ENCODE results near the gene HSPA1L. TPM values are rescaled to one million over a fixed set of nuclear protein-coding genes. Genes with fewer than 3 reads are reported as not detected.

HSPA1L gene
- total and polyA plus RNA-seq, 2 donors (not counting 1 experiment from before 2014, with no cell fraction given), result 0.81 to 2.0 TPM

DNA sequence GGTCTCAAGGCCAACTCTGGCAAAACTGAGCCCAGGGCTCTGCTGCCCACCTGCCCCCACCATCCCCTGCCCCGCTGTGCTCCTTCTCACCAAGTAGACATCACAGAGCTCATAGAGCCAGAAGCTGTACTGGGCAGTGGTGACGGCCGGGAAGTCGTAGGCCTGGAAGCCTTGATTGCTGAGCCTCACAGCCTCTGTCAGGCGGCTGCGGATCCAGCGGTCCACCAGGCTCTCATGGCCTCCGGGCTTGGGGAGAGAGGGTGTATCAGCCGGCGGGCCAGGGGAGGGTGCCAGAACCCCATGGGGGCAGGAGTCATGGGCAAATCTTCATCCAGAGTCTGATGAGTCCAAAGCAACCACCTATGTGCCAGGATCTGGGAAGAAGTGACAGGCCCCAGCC, 35.2 kb downstream of the HSPA1L start:
- Mint-ChIP-seq H3K9me3 (ENCODE audit: insufficient read depth) (no peaks in the 10 kb centered on the region), H3K27me3 (no peaks in the 10 kb centered on the region), H3K4me3 (no peak overlapping the region), H3K27ac (no peak overlapping the region), H3K4me1 (peaks cover 21% of the 10 kb centered on the region)
- ATAC-seq (ENCODE audit: low read depth), result no peak
- H3K36me3 ChIP-seq (replicated peaks in 1 of 2; ENCODE audit: control extremely low read depth in 1 of 2, control insufficient read depth in 1 of 2, extremely low read depth in 1 of 2, insufficient read depth in 2 of 2, low read length in 1 of 2), result peaks cover 0 to 63% of the 10 kb centered on the region in 2 experiments
- peaks cover 15 to 21% of the 10 kb centered on the region in 2 donors for H3K4me1 ChIP-seq (ENCODE audit: control insufficient read depth in 2 of 2, insufficient read depth in 2 of 2, low read length in 2 of 2)
- intact Hi-C loops (cut with micrococcal nuclease), result no loop called here
- WGBS (ENCODE audit: insufficient coverage), result 97% methylated on average over 10 of the region's 10 CpGs
- no peak overlapping the region for H3K27ac ChIP-seq (ENCODE audit: low read length in 2 of 2)
- no peak for DNase-seq
- no peaks in the 10 kb centered on the region for H4K20me1 ChIP-seq (ENCODE audit: control insufficient read depth, insufficient read depth, low read length, poor library complexity, severe bottlenecking)
- POLR2A ChIA-PET, result no interaction called here
- CTCF ChIA-PET, result no interaction called here
- TF ChIP-seq, protein P1, sequence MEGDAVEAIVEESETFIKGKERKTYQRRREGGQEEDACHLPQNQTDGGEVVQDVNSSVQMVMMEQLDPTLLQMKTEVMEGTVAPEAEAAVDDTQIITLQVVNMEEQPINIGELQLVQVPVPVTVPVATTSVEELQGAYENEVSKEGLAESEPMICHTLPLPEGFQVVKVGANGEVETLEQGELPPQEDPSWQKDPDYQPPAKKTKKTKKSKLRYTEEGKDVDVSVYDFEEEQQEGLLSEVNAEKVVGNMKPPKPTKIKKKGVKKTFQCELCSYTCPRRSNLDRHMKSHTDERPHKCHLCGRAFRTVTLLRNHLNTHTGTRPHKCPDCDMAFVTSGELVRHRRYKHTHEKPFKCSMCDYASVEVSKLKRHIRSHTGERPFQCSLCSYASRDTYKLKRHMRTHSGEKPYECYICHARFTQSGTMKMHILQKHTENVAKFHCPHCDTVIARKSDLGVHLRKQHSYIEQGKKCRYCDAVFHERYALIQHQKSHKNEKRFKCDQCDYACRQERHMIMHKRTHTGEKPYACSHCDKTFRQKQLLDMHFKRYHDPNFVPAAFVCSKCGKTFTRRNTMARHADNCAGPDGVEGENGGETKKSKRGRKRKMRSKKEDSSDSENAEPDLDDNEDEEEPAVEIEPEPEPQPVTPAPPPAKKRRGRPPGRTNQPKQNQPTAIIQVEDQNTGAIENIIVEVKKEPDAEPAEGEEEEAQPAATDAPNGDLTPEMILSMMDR (IDR thresholded peaks at IDR 0.05), result no peak
- H3K4me3 ChIP-seq (ENCODE audit: control extremely low read depth in 1 of 5, extremely low read depth in 1 of 5, insufficient read depth in 1 of 5, low read depth in 2 of 5, low read length in 4 of 5), result no peak overlapping the region
- no peak overlapping the region for H2AFZ ChIP-seq (ENCODE audit: insufficient read depth, low read depth, low read length, poor library complexity, severe bottlenecking)
- H3K27me3 ChIP-seq (replicated peaks in 1 of 4; ENCODE audit: control extremely low read depth in 1 of 4, control insufficient read depth in 3 of 4, insufficient read depth in 4 of 4, low read length in 3 of 4), result no peaks in the 10 kb centered on the region
- no peaks in the 10 kb centered on the region for H3K9me3 ChIP-seq (ENCODE audit: control extremely low read depth in 1 of 3, control insufficient read depth in 2 of 3, insufficient read depth in 1 of 3, low read length in 2 of 3)
- H3K4me2 ChIP-seq (replicated peaks; ENCODE audit: low read depth, low read length, poor library complexity, severe bottlenecking), result no peak overlapping the region
- no peak overlapping the region for H3K9ac ChIP-seq (ENCODE audit: low read length)
- H3K79me2 ChIP-seq (ENCODE audit: control insufficient read depth, insufficient read depth, low read length), result peaks cover 10% of the 10 kb centered on the region

DNA sequence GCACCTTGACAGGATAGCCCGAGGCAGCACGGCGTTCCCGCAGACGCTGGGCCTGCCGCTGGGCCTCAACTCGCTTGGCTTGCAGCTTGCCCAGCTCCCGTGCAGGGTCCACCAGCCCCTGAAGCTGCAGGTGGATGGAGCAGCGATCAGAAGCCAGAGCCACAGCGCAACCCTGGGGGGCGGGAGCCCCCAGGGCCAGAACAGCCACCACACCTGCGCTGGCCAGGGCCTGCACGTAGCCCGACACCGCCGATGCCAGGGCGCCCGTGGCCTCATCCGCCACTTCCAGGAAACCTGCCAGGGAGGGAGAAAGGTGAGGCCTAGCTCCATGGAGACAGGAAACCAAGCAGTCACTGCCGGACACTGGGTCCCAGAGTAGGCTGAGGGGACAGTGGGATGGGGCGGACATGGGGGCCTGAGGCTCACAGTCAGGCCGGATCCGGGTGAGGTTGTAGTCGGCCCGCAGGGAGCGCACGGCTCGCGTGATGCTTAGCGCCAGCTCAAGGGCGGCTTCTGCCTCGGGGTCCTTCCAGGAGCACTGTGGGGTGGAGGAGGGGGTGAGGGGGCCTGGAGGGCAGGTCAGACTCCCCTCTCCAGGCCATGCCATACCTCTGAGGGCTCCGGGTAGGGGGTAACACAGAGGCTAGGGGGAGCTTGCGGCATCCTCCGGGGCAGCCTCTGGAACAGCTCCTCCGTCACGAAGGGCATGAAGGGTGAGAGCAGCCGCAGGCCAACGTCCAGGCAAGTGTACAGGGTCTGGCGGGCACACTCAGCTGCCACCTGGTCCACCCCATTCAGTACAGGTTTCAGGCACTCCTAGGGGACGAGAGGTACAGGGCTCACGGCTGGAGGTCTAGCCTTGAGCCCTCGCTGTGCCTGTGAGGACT, 35.8 kb downstream of the HSPA1L start:
- peaks cover 0 to 56% of the 10 kb centered on the region in 2 experiments for H3K36me3 ChIP-seq (replicated peaks in 1 of 2; ENCODE audit: control extremely low read depth in 1 of 2, control insufficient read depth in 1 of 2, extremely low read depth in 1 of 2, insufficient read depth in 2 of 2, low read length in 1 of 2)
- intact Hi-C loops (cut with micrococcal nuclease), result no loop called here

More for the DNA sequence above, 35.8 kb downstream of the HSPA1L start:
- Histone ChIP-seq H3K4me1 (ENCODE audit: control insufficient read depth in 2 of 2, insufficient read depth in 2 of 2, low read length in 2 of 2) (peaks cover 15 to 21% of the 10 kb centered on the region in 2 donors), H3K4me2 (replicated peaks; ENCODE audit: low read depth, low read length, poor library complexity, severe bottlenecking) (no peak overlapping the region), H3K27me3 (replicated peaks in 1 of 4; ENCODE audit: control extremely low read depth in 1 of 4, control insufficient read depth in 3 of 4, insufficient read depth in 4 of 4, low read length in 3 of 4) (no peaks in the 10 kb centered on the region), H3K9me3 (ENCODE audit: control extremely low read depth in 1 of 3, control insufficient read depth in 2 of 3, insufficient read depth in 1 of 3, low read length in 2 of 3) (no peaks in the 10 kb centered on the region), H3K27ac (ENCODE audit: low read length in 2 of 2) (no peak overlapping the region), H2AFZ (ENCODE audit: insufficient read depth, low read depth, low read length, poor library complexity, severe bottlenecking) (no peak overlapping the region), H3K79me2 (ENCODE audit: control insufficient read depth, insufficient read depth, low read length) (peaks cover 3% of the 10 kb centered on the region), H3K9ac (ENCODE audit: low read length) (no peak overlapping the region), H3K4me3 (ENCODE audit: control extremely low read depth in 1 of 5, extremely low read depth in 1 of 5, insufficient read depth in 1 of 5, low read depth in 2 of 5, low read length in 4 of 5) (no peak overlapping the region), H4K20me1 (ENCODE audit: control insufficient read depth, insufficient read depth, low read length, poor library complexity, severe bottlenecking) (no peaks in the 10 kb centered on the region)
- DNase-seq (no peak), ATAC-seq (ENCODE audit: low read depth) (no peak)
- WGBS (ENCODE audit: insufficient coverage), result 98% methylated on average over 35 of the region's 43 CpGs
- no peak for TF ChIP-seq EZH2 (IDR thresholded peaks at IDR 0.05; ENCODE audit: borderline replicate concordance, insufficient read depth, low read depth, low read length, poor library complexity, severe bottlenecking)
- TF ChIP-seq, protein P1 (IDR thresholded peaks at IDR 0.05), result no peak
- ChIA-PET CTCF (interaction anchor here (0.7 to 1.9 kb wide), 2 partner anchors 9 to 10 kb away, joined by 3 to 7 read pairs; no protein-coding TSS in a partner anchor), POLR2A (interaction anchor here (1.0 kb wide), 1 partner anchor 51 kb away, joined by 4 read pairs; no protein-coding TSS in a partner anchor)
- H3K9me3 Mint-ChIP-seq (ENCODE audit: insufficient read depth), result no peaks in the 10 kb centered on the region
- H3K4me1 Mint-ChIP-seq, result peaks cover 18% of the 10 kb centered on the region
- no peak overlapping the region for H3K27ac Mint-ChIP-seq
- H3K4me3 Mint-ChIP-seq, result no peak overlapping the region
- H3K27me3 Mint-ChIP-seq, result no peaks in the 10 kb centered on the region
